Omental fat pad (tissue), 4 donors: ENCODE measurements around the gene HNMT. TPM values are rescaled to one million over a fixed set of nuclear protein-coding genes. Genes with fewer than 3 reads are reported as not detected.

Source experiments
- ATAC-seq: fragments of 150-250 bp; one replicate; pipeline ENCODE4 v1.9.1; 2016; ENCODE audit warnings: mild to moderate bottlenecking, moderate library complexity; ENCODE audit not compliant: low FRiP score
- DNase-seq: peaks from one replicate; pipeline ENCODE4 v3.0.0-alpha.2; 2019; ENCODE audit warnings: low spot score
- CTCF ChIP-seq, 3 donors: fragments of 450-650 bp; IDR thresholded peaks; one replicate each; pipeline ENCODE4 v1.5.1; 2016 to 2017; ENCODE audit warnings: antibody characterized with exemption in 3 of 3, mild to moderate bottlenecking in 3 of 3, moderate library complexity in 2 of 3
- total RNA-seq, 4 donors: library from RNA; depleted of rRNA; stranded (reverse); fragments of >200 nt; gene quantifications; one replicate each; pipeline ENCODE4 v1.1.0, GENCODE V29; 2016

The HNMT gene
- total RNA-seq, 4 donors from 2014 or later, result 69.4 to 160 (median 85.8) TPM

GRCh38 chr2:137997733-137998132, 33.5 kb downstream of the HNMT start:
- DNase-seq (no peak), ATAC-seq (no peak)
- no peak for TF ChIP-seq CTCF (IDR thresholded peaks at IDR 0.05)

GRCh38 chr2:137998503-137998902, 34.2 kb downstream of the HNMT start:
- no peak for ATAC-seq
- TF ChIP-seq CTCF (IDR thresholded peaks at IDR 0.05), result no peak
- no peak for DNase-seq

- no peak for TF ChIP-seq CTCF (IDR thresholded peaks at IDR 0.05)
- ATAC-seq (no peak), DNase-seq (no peak)
Measured at GRCh38 chr2:137999273-137999672, 35.0 kb downstream of the HNMT start.

GRCh38 chr2:138000009-138000408, 35.7 kb downstream of the HNMT start:
- DNase-seq (no peak), ATAC-seq (no peak)
- no peak for TF ChIP-seq CTCF (IDR thresholded peaks at IDR 0.05)

GRCh38 chr2:138000796-138001195, 36.5 kb downstream of the HNMT start:
- ATAC-seq (no peak), DNase-seq (no peak)
- no peak for TF ChIP-seq CTCF (IDR thresholded peaks at IDR 0.05)

GRCh38 chr2:138003411-138003810, 39.1 kb downstream of the HNMT start:
- ATAC-seq, result no peak
- TF ChIP-seq CTCF (IDR thresholded peaks at IDR 0.05), result no peak
- DNase-seq, result no peak

- ATAC-seq (no peak), DNase-seq (no peak)
- TF ChIP-seq CTCF (IDR thresholded peaks at IDR 0.05), result no peak
Measured at GRCh38 chr2:138007431-138007830, 43.2 kb downstream of the HNMT start.
